ENCODE data around the gene ANTKMT.

The ANTKMT gene

DNA sequence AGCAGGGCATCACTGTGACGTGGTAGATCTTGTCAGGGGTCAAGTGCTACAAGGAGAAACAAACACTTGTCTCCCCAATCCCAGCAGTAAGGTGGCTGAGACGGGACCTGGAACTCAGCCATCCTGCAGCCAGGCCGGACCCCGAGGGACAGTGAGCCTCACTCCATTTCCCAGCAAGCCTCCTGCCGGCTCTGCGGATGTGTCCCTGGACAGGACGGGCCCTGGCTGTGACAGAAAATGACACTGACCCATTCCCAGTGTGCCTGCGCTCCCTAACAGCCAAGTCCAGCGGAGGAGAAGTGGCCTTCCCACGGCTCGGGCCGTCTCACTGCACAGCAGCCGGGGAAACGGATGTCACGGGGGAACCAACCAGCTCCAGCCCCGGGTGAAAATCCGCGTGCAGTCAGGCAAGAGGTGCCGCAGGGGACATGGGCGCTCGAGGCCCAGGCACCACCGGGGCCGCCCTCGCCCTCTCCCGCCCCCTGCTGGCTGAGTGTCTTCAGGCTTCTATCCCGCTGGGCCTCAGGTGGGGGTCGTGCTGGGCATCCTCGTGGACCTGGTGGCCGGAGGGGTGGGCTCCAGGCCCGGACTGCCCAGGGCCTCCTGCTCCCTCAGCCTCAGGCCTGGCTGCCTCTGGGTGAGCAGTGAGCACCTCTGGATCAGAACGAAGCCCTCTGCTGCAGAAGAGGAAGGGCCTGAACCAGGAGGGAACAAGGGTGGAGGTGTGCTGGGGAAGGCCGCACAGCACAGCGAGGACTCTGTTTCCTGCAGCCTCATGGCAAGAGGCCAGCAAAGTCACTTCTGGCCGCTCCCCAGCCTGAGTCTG, 12.6 kb downstream of the ANTKMT start:
- no peak overlapping the region for H3K27ac ChIP-seq
- TF ChIP-seq CTCF (conservative IDR thresholded peaks at IDR 0.05), result no peak

GRCh38 chr16:734208-734980, 13.4 kb downstream of the ANTKMT start:
- TF ChIP-seq CTCF (conservative IDR thresholded peaks at IDR 0.05), result no peak
- no peak overlapping the region for H3K27ac ChIP-seq

DNA sequence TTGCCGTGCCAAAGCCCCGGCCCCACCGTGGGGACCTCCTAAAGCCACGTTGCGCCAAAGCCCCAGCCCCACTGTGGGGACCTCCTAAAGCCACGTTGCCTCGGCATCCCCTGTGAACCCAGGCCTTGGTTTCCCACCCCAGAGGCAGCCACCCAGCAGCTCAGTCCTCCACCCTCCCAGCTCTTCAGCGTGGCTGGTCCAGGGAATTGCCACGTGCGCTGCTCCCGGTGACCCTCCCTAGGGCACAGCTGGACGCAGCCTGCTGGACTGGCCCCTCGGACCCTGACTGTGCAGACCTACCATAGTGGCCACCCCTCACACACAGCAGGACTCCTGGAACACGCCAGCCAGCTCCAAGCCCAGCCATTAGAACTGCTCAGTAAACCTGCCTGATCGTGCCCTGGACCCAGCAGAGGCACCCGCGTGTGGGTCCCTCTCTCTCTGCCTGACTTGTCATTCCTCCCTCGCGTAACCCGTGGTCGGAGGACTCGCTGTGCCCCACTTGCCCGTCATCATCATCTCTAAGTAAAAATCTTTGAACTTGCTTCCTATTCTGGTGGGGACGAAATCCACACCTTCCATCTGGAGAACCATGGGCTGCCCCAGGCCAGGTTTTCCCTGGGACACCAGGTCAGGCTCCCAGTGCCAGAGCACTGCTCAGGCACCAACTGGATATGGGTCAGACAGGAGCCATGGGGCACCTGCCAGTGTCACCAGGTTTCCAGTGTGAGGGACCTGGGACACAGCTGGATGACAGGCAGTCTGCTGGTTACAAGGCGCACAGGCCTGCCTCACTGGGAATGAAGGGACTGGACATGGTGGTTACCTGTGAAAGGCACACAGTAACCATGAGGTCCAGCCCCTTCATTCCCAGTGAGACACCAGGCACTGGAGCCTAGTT, 14.3 kb downstream of the ANTKMT start:
- no peak for TF ChIP-seq CTCF (conservative IDR thresholded peaks at IDR 0.05)
- H3K27ac ChIP-seq, result no peak overlapping the region

- no peak for TF ChIP-seq CTCF (conservative IDR thresholded peaks at IDR 0.05)
- H3K27ac ChIP-seq, result no peak overlapping the region
These were observed 15.1 kb downstream of the ANTKMT start for GRCh38 chr16:735982-736453.

GRCh38 chr16:736936-737481, 16.1 kb downstream of the ANTKMT start:
- no peak for TF ChIP-seq CTCF (conservative IDR thresholded peaks at IDR 0.05)
- H3K27ac ChIP-seq, result peak overlapping the region; percentile 62

DNA sequence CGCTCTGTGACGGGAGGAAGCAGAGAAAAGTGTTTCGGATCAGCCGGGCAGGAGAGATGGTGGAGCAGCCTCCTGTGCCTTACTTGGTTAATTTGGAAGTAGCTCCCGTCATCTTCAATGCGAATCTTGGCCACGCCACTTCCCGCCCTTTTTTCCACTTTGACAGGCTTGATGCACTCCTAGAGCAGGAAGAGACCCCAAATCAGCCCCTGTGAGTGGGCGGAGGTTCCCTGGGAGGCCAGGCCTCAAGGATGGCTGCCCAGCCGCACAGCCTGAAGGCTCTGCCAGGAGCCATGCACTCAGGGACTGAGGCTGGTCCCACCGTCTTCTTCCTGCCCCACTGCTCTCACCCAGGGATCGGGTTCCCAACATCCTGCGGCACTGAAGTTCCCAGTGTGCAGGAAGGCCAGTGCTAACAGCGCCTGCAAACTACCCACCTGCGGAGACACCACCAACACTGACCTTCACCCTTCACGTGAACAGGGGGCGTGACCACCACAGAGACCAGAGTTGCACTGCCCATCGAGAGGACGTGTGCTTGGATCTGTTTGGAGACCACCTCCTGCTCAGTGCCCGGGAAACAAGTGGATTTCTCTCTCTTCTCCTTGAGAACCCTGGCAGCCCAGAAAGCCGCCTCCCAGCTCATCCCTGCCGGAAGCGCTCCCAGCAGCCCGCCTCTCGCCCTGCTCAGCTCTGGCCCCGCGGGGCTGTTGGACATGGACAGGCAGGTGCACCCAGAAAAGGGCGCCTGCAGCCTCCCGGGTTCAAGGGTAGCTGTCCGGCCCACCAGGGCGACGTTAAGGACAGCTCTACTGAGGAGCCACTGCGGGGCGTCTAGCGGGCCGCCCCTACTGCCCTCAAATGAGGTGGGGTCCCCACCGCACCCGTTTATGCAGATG, 18.9 kb downstream of the ANTKMT start:
- peak overlapping the region; percentile 82 for H3K27ac ChIP-seq
- no peak for TF ChIP-seq CTCF (conservative IDR thresholded peaks at IDR 0.05)
